Measurements from ENCODE around the gene CATSPER3. TPM values are rescaled to one million over a fixed set of nuclear protein-coding genes. Genes with fewer than 3 reads are reported as not detected.

CATSPER3 gene
- total RNA-seq, 1 experiment from 2014 or later: 0.50 TPM

DNA sequence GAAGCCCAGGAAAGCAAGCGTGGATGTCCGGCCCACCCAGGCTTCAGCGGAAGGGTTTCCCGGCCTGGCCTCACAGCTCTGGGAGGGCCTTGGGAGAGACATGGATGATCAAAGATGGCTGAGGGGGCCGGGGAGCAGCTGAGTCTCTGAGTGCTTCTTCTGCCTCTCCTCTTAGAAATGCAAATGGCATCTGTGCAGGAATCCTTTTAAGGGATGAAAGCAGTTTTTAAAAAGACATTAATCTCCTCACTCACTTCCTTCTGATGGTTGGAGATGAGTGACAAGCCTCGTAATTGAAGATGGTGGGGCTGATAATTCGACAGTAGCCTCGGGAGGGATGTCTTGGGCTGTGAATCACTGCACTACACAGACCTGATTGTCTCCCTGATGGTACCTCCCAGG lies 90.6 kb downstream of the CATSPER3 start:
- Histone ChIP-seq H3K9ac (ENCODE audit: extremely low read depth, insufficient read length, low read length) (no peak overlapping the region), H3K23me2 (ENCODE audit: insufficient read length, low read depth, low read length, poor library complexity, severe bottlenecking) (no peaks in the 10 kb centered on the region), H3K27me3 (ENCODE audit: insufficient read depth, low read length) (no peaks in the 10 kb centered on the region), H3K4me2 (ENCODE audit: insufficient read depth, insufficient read length, low read length) (no peak overlapping the region), H4K20me1 (ENCODE audit: control insufficient read depth, insufficient read depth, insufficient read length) (no peaks in the 10 kb centered on the region), H3K14ac (ENCODE audit: insufficient read depth, low read length) (no peak overlapping the region), H2BK5ac (ENCODE audit: insufficient read length, low read length) (no peak overlapping the region), H2BK20ac (ENCODE audit: low read depth, low read length, poor library complexity, severe bottlenecking) (no peak overlapping the region), H2BK12ac (ENCODE audit: insufficient read length, low read depth, low read length) (no peak overlapping the region), H4K5ac (ENCODE audit: insufficient read length, low read depth, low read length) (no peak overlapping the region), H4K91ac (ENCODE audit: insufficient read length, low read depth, low read length) (no peak overlapping the region), H2AFZ (ENCODE audit: low read length) (no peak overlapping the region), H3K4me1 (ENCODE audit: insufficient read depth, low read length) (no peaks in the 10 kb centered on the region), H3K27ac (ENCODE audit: insufficient read length, low read depth, low read length) (no peak overlapping the region), H3K9me3 (ENCODE audit: control insufficient read depth, low read depth, low read length) (no peaks in the 10 kb centered on the region), H3K56ac (ENCODE audit: insufficient read length, low read depth, low read length) (no peak overlapping the region), H4K8ac (replicated peaks; ENCODE audit: insufficient read length, low read depth, low read length) (no peak overlapping the region), H3T11ph (ENCODE audit: low read length) (no peak overlapping the region), H3K23ac (ENCODE audit: insufficient read length, low read depth, low read length) (no peak overlapping the region), H3K4ac (ENCODE audit: low read depth, low read length) (no peak overlapping the region), H2BK120ac (ENCODE audit: low read depth, low read length, poor library complexity, severe bottlenecking) (no peak overlapping the region), H2AK5ac (ENCODE audit: insufficient read length, low read length) (no peak overlapping the region), H3K79me2 (ENCODE audit: insufficient read depth, low read length) (no peaks in the 10 kb centered on the region), H3K79me1 (ENCODE audit: insufficient read depth, low read depth, low read length, poor library complexity, severe bottlenecking) (no peaks in the 10 kb centered on the region), H2BK15ac (ENCODE audit: low read depth, low read length) (no peak overlapping the region), H3K18ac (ENCODE audit: insufficient read length, low read depth, low read length) (no peak overlapping the region)
- no peak overlapping the region for H3K27ac Mint-ChIP-seq
- H3K36me3 Mint-ChIP-seq (ENCODE audit: insufficient read depth in 1 of 3, low read depth in 3 of 3): no peaks in the 10 kb centered on the region
- H3K4me3 Mint-ChIP-seq: no peak overlapping the region
- no peaks in the 10 kb centered on the region for H3K9me3 Mint-ChIP-seq
- no peak for DNase-seq
- WGBS (ENCODE audit: extremely low coverage, insufficient read length, low lambda C conversion rate): no CpG with 5 or more reads among the region's 8 CpGs
- no peaks in the 10 kb centered on the region for H3K4me1 Mint-ChIP-seq
- peaks cover 100% of the 10 kb centered on the region for H3K27me3 Mint-ChIP-seq (ENCODE audit: low read depth)
- TF ChIP-seq, protein P1, sequence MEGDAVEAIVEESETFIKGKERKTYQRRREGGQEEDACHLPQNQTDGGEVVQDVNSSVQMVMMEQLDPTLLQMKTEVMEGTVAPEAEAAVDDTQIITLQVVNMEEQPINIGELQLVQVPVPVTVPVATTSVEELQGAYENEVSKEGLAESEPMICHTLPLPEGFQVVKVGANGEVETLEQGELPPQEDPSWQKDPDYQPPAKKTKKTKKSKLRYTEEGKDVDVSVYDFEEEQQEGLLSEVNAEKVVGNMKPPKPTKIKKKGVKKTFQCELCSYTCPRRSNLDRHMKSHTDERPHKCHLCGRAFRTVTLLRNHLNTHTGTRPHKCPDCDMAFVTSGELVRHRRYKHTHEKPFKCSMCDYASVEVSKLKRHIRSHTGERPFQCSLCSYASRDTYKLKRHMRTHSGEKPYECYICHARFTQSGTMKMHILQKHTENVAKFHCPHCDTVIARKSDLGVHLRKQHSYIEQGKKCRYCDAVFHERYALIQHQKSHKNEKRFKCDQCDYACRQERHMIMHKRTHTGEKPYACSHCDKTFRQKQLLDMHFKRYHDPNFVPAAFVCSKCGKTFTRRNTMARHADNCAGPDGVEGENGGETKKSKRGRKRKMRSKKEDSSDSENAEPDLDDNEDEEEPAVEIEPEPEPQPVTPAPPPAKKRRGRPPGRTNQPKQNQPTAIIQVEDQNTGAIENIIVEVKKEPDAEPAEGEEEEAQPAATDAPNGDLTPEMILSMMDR (conservative IDR thresholded peaks at IDR 0.05): no peak

Measured in H9 (cell line).